Nephron (organoid): Measurements from ENCODE around the gene BDKRB2.

Experiments
- H3K27ac Mint-ChIP-seq, 3 experiments: 2 replicates each; pipeline ENCODE4 v1.8.0; 2020; ENCODE audit warnings: mixed read lengths in 3 of 3, mild to moderate bottlenecking in 2 of 3, moderate library complexity in 1 of 3
- H3K27me3 Mint-ChIP-seq: 2 replicates; pipeline ENCODE4 v1.8.0; 2021; ENCODE audit warnings: low read depth, mild to moderate bottlenecking, moderate library complexity, mixed read lengths
- H3K36me3 Mint-ChIP-seq: 2 replicates; pipeline ENCODE4 v1.8.0; 2020; ENCODE audit warnings: low read depth, mixed read lengths
- H3K4me1 Mint-ChIP-seq: 2 replicates; pipeline ENCODE4 v1.8.0; 2020; ENCODE audit warnings: mixed read lengths
- H3K4me3 Mint-ChIP-seq, 3 experiments: 2 replicates each; pipeline ENCODE4 v1.8.0; 2020; ENCODE audit warnings: mild to moderate bottlenecking in 3 of 3, mixed read lengths in 3 of 3, moderate library complexity in 2 of 3
- H3K9me3 Mint-ChIP-seq: 2 replicates; pipeline ENCODE4 v1.8.0; 2020; ENCODE audit warnings: mixed read lengths
- CTCF ChIP-seq, 3 experiments: fragments of 200-600 bp; sonication (generic); IDR thresholded peaks; one replicate each; pipeline ENCODE4 v1.5.0; 2021; ENCODE audit warnings: antibody characterized with exemption in 3 of 3; ENCODE audit not compliant: unreplicated experiment in 3 of 3

The BDKRB2 gene

DNA sequence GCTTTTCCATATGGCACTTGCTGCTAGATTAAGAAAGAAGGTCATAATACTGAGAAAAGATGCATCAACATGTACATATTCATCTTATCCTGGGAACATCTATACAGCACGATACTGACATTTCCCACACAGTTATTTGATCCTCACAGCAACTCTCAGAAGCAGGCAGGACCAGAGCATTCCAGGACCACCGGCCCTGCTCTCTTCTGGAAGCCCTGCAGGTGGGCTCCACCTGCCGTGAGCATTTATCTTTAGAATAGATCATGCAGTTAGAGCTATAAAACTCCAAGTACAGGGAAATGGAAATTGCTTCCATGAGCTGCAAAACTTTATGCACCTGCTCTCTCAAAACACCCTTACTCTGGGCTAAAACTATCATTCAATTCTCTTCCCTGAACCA is 45.8 kb downstream of the BDKRB2 start:
- H3K27ac Mint-ChIP-seq = no peak overlapping the region
- no peak for TF ChIP-seq CTCF (IDR thresholded peaks at IDR 0.05; ENCODE audit: unreplicated experiment in 3 of 3)
- H3K4me1 Mint-ChIP-seq = peaks cover 30% of the 10 kb centered on the region
- H3K27me3 Mint-ChIP-seq = peaks cover 20% of the 10 kb centered on the region
- peaks cover 5% of the 10 kb centered on the region for H3K9me3 Mint-ChIP-seq
- no peaks in the 10 kb centered on the region for H3K36me3 Mint-ChIP-seq
- H3K4me3 Mint-ChIP-seq = no peak overlapping the region

GRCh38 chr14:96251656-96252155 is 47.1 kb downstream of the BDKRB2 start:
- no peaks in the 10 kb centered on the region for H3K9me3 Mint-ChIP-seq
- peak overlapping the region in 1 of 3 experiments; percentile 31 for H3K27ac Mint-ChIP-seq

GRCh38 chr14:96252323-96252998 is 47.8 kb downstream of the BDKRB2 start:
- Mint-ChIP-seq H3K27ac (peak overlapping the region in 2 of 3 experiments; percentile 30 to 31), H3K27me3 (peaks cover 32% of the 10 kb centered on the region), H3K4me1 (peaks cover 43% of the 10 kb centered on the region), H3K9me3 (no peaks in the 10 kb centered on the region), H3K4me3 (peak overlapping the region in 2 of 3 experiments; percentile 40 to 69), H3K36me3 (no peaks in the 10 kb centered on the region)
- no peak for TF ChIP-seq CTCF (IDR thresholded peaks at IDR 0.05; ENCODE audit: unreplicated experiment in 3 of 3)

More at GRCh38 chr14:96251656-96252155, 47.1 kb downstream of the BDKRB2 start:
- TF ChIP-seq CTCF (IDR thresholded peaks at IDR 0.05; ENCODE audit: unreplicated experiment in 3 of 3) = no peak
- Mint-ChIP-seq H3K27me3 (peaks cover 26% of the 10 kb centered on the region), H3K4me3 (no peak overlapping the region), H3K4me1 (peaks cover 42% of the 10 kb centered on the region), H3K36me3 (no peaks in the 10 kb centered on the region)

- H3K27me3 Mint-ChIP-seq = peaks cover 36% of the 10 kb centered on the region
- H3K9me3 Mint-ChIP-seq = no peaks in the 10 kb centered on the region
- peak overlapping the region in 2 of 3 experiments; percentile 14 to 31 for H3K27ac Mint-ChIP-seq
- H3K36me3 Mint-ChIP-seq = no peaks in the 10 kb centered on the region
- TF ChIP-seq CTCF (IDR thresholded peaks at IDR 0.05; ENCODE audit: unreplicated experiment in 3 of 3) = no peak
- H3K4me3 Mint-ChIP-seq = peak overlapping the region in 1 of 3 experiments; percentile 18
- H3K4me1 Mint-ChIP-seq = peaks cover 43% of the 10 kb centered on the region
Observed at GRCh38 chr14:96252999-96253539, 48.4 kb downstream of the BDKRB2 start.

DNA sequence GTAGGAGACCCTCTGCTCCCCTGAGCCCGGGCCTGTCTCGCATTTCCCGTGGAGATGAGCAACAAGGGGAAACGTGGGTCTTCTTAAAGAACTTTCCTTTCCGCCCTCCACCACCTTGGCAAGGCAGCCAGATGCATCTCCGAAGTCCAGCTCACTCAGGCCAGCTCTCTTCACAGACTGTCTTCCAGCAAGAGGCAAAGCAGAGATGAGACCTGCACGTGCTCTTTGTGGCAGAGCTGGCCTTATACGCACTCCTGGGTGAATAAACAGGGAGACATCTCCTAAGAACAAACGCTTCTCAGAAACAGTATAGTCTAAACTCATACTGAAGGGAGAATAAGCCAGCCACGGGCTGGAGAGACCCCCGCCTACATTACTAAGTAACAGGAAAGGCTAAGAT is 50.0 kb downstream of the BDKRB2 start:
- Mint-ChIP-seq H3K4me1 (peaks cover 43% of the 10 kb centered on the region), H3K36me3 (no peaks in the 10 kb centered on the region), H3K9me3 (no peaks in the 10 kb centered on the region), H3K27me3 (peaks cover 36% of the 10 kb centered on the region), H3K4me3 (no peak overlapping the region), H3K27ac (no peak overlapping the region)
- TF ChIP-seq CTCF (IDR thresholded peaks at IDR 0.05; ENCODE audit: unreplicated experiment in 3 of 3) = no peak
